Head of caudate nucleus (tissue), 42 donors: ENCODE results near the gene SERPINA1.
A peak's percentile ranks its signal among the peaks of the same experiment; 100 is the strongest.

Experiments
- DNase-seq, 42 donors: peaks; one replicate each; pipeline versions ENCODE4 v3.0.0 to v3.0.0-alpha.2; 2020 to 2021; ENCODE audit warnings: mixed read lengths in 7 of 42
- intact Hi-C: fragments of 100-400 bp; cut with DNase I; formaldehyde crosslinking; loops from one replicate; pipeline ENCODE4 v1.15.0; 2022

The SERPINA1 gene

GRCh38 chr14:94341656-94342333 lies 46.6 kb downstream of the SERPINA1 start:
- no peak for DNase-seq
- intact Hi-C loops = no loop called here

DNA sequence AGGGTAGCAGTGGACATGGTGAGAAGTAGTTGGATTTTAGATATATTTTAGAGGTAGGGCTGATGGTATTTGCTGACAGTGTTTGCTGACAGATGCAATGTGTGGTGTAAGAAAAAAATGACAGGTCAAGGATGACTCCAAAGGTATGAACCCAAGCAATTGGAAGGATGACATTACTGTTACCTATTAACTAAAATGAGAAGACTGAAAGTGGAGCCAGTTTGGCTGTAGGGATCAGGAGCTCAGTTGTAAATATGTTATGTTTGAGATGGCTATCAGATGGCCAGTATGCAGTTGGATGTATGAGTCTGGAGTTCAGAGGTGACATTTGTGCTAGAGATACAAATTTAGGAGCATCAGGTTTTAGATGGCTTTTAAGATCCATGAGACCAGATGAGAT lies 47.9 kb downstream of the SERPINA1 start:
- DNase-seq = no peak
- intact Hi-C loops = no loop called here

- no peak for DNase-seq
- intact Hi-C loops = no loop called here
Observed at GRCh38 chr14:94338023-94338422, 50.4 kb downstream of the SERPINA1 start.

GRCh38 chr14:94337274-94337673 lies 51.1 kb downstream of the SERPINA1 start:
- no peak for DNase-seq
- intact Hi-C loops = no loop called here

DNA sequence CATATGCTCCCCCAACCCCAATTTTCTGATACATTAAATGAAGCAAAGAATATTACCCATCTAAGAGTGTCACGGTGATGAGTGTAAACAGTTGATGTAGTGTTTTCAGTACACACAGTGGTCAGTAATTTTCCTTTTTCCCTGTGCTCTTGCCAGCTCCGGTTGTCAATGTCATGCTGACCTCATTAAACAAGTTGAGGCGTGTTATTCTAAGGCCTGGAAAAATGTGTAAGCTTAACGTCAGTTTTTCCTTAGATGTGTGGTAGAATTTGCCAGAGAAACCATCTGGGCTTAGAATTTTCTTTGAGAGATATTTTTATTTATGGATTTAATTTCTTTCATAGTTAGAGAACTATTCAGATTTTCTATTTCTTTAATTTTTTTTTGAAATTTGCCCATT lies 53.5 kb downstream of the SERPINA1 start:
- intact Hi-C loops = no loop called here
- no peak for DNase-seq

- DNase-seq = no peak
- intact Hi-C loops = no loop called here
Observed at GRCh38 chr14:94332587-94332986, 55.8 kb downstream of the SERPINA1 start.

DNA sequence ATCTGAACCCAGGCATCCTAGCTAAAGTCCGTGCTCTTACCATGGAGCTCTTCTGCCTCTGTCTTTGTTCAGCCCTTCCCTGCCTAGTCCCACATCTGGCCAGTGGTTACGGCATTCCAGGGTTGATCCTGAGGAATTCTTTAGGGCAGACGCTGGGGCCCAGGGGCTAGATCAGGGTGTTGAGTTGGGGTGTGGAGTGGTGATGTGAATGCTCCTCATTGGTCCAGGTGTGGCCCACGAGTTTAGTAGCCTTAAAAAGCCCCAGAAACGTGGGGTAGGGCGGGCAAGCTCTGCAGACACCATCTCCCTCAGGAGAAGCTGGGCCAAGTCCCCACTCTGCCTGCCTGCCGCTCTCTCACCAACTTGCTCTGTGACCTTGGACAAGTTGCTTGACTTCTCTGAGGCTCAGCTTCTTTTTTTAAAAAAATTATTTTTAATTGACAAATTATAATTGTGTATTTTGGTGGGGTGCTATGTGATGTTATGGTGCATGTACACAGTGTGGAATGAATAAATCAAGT lies 56.3 kb downstream of the SERPINA1 start:
- intact Hi-C loops = no loop called here
- no peak for DNase-seq

- intact Hi-C loops = no loop called here
- DNase-seq = no peak
Observed at GRCh38 chr14:94331462-94331861, 56.9 kb downstream of the SERPINA1 start.

DNA sequence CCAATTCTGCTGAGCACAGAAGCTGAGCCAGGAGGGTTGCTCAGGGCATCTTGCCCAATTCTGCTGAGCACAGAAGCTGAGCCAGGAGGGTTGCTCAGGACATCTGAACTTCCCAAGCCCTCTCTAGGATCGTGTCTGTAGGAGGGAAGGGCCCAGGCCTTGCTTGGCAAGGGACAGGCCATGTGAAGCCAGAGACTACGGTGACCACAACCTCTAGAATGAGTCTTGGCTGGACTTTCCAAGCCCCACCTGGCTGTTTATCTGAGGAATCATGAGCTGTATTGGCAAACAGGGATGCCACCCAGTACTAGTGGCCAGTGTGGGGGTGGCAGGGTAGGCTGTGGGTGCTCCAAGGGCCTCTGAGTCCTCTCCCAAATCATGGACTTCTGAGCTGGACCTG lies 57.5 kb downstream of the SERPINA1 start:
- intact Hi-C loops = no loop called here
- no peak for DNase-seq

GRCh38 chr14:94330432-94330831 lies 58.0 kb downstream of the SERPINA1 start:
- peak in 1 of 42 donors; percentile 24 for DNase-seq
- intact Hi-C loops = no loop called here

DNA sequence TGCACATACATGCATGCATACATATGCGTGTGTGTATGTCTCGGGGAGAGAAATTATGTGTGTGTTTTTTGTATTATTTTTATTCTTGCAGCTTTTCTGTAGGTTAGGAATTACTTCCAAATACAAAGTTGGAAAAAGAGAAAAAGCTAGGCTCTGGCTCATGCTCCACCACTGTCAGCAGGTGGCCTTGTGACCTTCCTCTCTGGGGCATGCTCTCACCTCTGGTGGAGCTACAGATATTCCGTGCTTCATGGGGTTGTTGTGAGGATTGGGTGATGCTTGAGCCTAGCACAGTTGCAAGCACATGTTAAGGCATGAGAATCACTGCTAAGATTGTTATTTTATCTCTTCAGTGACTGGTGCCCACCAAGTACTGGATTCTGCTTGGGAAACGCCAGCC lies 58.5 kb downstream of the SERPINA1 start:
- intact Hi-C loops = no loop called here
- no peak for DNase-seq

GRCh38 chr14:94328196-94328595 lies 60.2 kb downstream of the SERPINA1 start:
- intact Hi-C loops = no loop called here

More at GRCh38 chr14:94328196-94328595, 60.2 kb downstream of the SERPINA1 start:
- peak in 1 of 42 donors; percentile 18 for DNase-seq
